Neural cell (in vitro differentiated cells): ENCODE results near the gene RGS7BP. TPM values are rescaled to one million over a fixed set of nuclear protein-coding genes. Genes with fewer than 3 reads are reported as not detected.

Source experiments
- H2AFZ ChIP-seq: fragments of 200-600, 300-800 bp; sonication (generic), shearing (Covaris generic); 2 replicates; pipeline ENCODE4 v1.6.0; 2014; ENCODE audit warnings: low read depth, mild to moderate bottlenecking, antibody characterized with exemption, low read length, moderate library complexity
- H3F3A ChIP-seq: fragments of 200-600 bp; shearing (Covaris generic); 2 replicates; pipeline ENCODE4 v1.6.1; 2016; ENCODE audit warnings: mild to moderate bottlenecking, moderate library complexity, mixed read lengths, antibody characterized with exemption, low read length; ENCODE audit not compliant: insufficient read depth, poor library complexity, severe bottlenecking
- H3K27ac ChIP-seq: fragments of 200-600, 300-800 bp; sonication (generic), shearing (Covaris generic); 2 replicates; pipeline ENCODE4 v1.5.1; 2014; ENCODE audit warnings: mild to moderate bottlenecking, low read length, moderate library complexity
- H3K27me3 ChIP-seq: fragments of 300-800, 200-600 bp; sonication (generic), shearing (Covaris generic); 2 replicates; pipeline ENCODE4 v1.6.0; 2014; ENCODE audit warnings: mild to moderate bottlenecking, low read depth, low read length, moderate library complexity; ENCODE audit not compliant: insufficient read depth
- H3K36me3 ChIP-seq: fragments of 300-800, 200-600 bp; sonication (generic), shearing (Covaris generic); 2 replicates; pipeline ENCODE4 v1.5.1; 2014; ENCODE audit warnings: mild to moderate bottlenecking, antibody characterized with exemption, low read length, moderate library complexity; ENCODE audit not compliant: insufficient read depth
- H3K4me2 ChIP-seq: fragments of 300-800, 200-600 bp; sonication (generic), shearing (Covaris generic); 2 replicates; pipeline ENCODE4 v1.6.0; 2014; ENCODE audit warnings: mild to moderate bottlenecking, low read length
- H3K4me3 ChIP-seq: fragments of 300-800, 200-600 bp; sonication (generic), shearing (Covaris generic); 2 replicates; pipeline ENCODE4 v1.5.1; 2014; ENCODE audit warnings: mild to moderate bottlenecking, low read length, moderate library complexity
- H3K79me2 ChIP-seq: fragments of 200-600 bp; shearing (Covaris generic); replicated peaks from 2 replicates; pipeline ENCODE4 v1.6.0; 2014; ENCODE audit warnings: mild to moderate bottlenecking, low read length, moderate library complexity; ENCODE audit not compliant: insufficient read depth
- H3K9ac ChIP-seq: fragments of 300-800, 200-600 bp; sonication (generic), shearing (Covaris generic); 2 replicates; pipeline ENCODE4 v1.6.1; 2016; ENCODE audit warnings: mild to moderate bottlenecking, low read length, mixed read lengths
- H3K9me2 ChIP-seq: fragments of 200-600 bp; shearing (Covaris generic); 2 replicates; pipeline ENCODE4 v1.6.1; 2016; ENCODE audit warnings: mild to moderate bottlenecking, low read length, mixed read lengths; ENCODE audit not compliant: insufficient read depth
- H3K9me3 ChIP-seq: fragments of 200-600, 300-800 bp; sonication (generic), shearing (Covaris generic); 2 replicates; pipeline ENCODE4 v1.6.1; 2016; ENCODE audit warnings: mild to moderate bottlenecking, mixed run types, low read length, moderate library complexity, mixed read lengths
- H4K20me1 ChIP-seq: fragments of 200-600 bp; shearing (Covaris generic); 2 replicates; pipeline ENCODE4 v1.6.1; 2016; ENCODE audit warnings: mild to moderate bottlenecking, mixed run types; ENCODE audit not compliant: insufficient read depth
- CTCF ChIP-seq: fragments of 450-650 bp; IDR thresholded peaks from 2 replicates; pipeline ENCODE4 v1.5.1; 2014; ENCODE audit warnings: antibody characterized with exemption, mild to moderate bottlenecking, moderate library complexity; ENCODE audit not compliant: poor library complexity, severe bottlenecking
- EP300 ChIP-seq: fragments of 450-650 bp; conservative IDR thresholded peaks from 2 replicates; pipeline ENCODE4 v1.6.1; 2014; ENCODE audit warnings: antibody characterized with exemption, mild to moderate bottlenecking, moderate library complexity; ENCODE audit not compliant: poor library complexity, severe bottlenecking
- EZH2 ChIP-seq: fragments of 200-600, 300-800 bp; shearing (Covaris generic), sonication (generic); IDR thresholded peaks from 2 replicates; pipeline ENCODE4 v1.6.1; 2014; ENCODE audit warnings: antibody characterized with exemption, low read length, borderline replicate concordance, mild to moderate bottlenecking; ENCODE audit not compliant: insufficient read depth, poor library complexity, severe bottlenecking
- MXI1 ChIP-seq: fragments of 450-650 bp; conservative IDR thresholded peaks from 2 replicates; pipeline ENCODE4 v1.6.1; 2014; ENCODE audit warnings: antibody characterized with exemption, mild to moderate bottlenecking; ENCODE audit not compliant: poor library complexity, severe bottlenecking
- POLR2AphosphoS5 ChIP-seq: IDR thresholded peaks from 2 replicates; pipeline ENCODE4 v1.6.1; 2012
- RAD21 ChIP-seq: fragments of 450-650 bp; conservative IDR thresholded peaks from 2 replicates; pipeline ENCODE4 v1.6.1; 2014; ENCODE audit warnings: antibody characterized with exemption, mild to moderate bottlenecking, moderate library complexity
- REST ChIP-seq: IDR thresholded peaks from 2 replicates; pipeline ENCODE4 v1.6.1; 2012; ENCODE audit warnings: borderline replicate concordance
- SMC3 ChIP-seq: fragments of 450-650 bp; conservative IDR thresholded peaks from 2 replicates; pipeline ENCODE4 v1.6.1; 2014; ENCODE audit warnings: antibody characterized with exemption, mild to moderate bottlenecking, moderate library complexity; ENCODE audit not compliant: poor library complexity
- TAF1 ChIP-seq: IDR thresholded peaks from 2 replicates; pipeline ENCODE4 v1.6.1; 2012; ENCODE audit warnings: low read depth
- polyA plus RNA-seq: library from polyadenylated mRNA; depleted of rRNA; stranded (reverse); fragments of >200 nt; gene quantifications from 2 replicates; pipeline ENCODE4 v1.2.3, GENCODE V29; 2014

Gene RGS7BP
- polyA plus RNA-seq, 1 donor from 2014 or later, result 9.5 TPM

- TF ChIP-seq POLR2AphosphoS5 (no peak), EZH2 (no peak)
These were observed 110.1 kb downstream of the RGS7BP start (continued) for GRCh38 chr5:64615895-64616294.

- TF ChIP-seq CTCF (no peak), EP300 (no peak), TAF1 (no peak), MXI1 (no peak), SMC3 (no peak), REST (no peak), RAD21 (no peak), EZH2 (no peak), POLR2AphosphoS5 (no peak)
- H3K79me2 ChIP-seq, result no peaks in the 10 kb centered on the region
- H3K4me3 ChIP-seq, result no peak overlapping the region
- H3K9me3 ChIP-seq, result no peaks in the 10 kb centered on the region
- H3K27me3 ChIP-seq, result no peaks in the 10 kb centered on the region
- no peak overlapping the region for H3K9ac ChIP-seq
- H3K36me3 ChIP-seq, result no peaks in the 10 kb centered on the region
- no peaks in the 10 kb centered on the region for H4K20me1 ChIP-seq
- no peak overlapping the region for H2AFZ ChIP-seq
- no peak overlapping the region for H3K27ac ChIP-seq
- no peak overlapping the region for H3K4me2 ChIP-seq
- H3K9me2 ChIP-seq, result no peaks in the 10 kb centered on the region
- H3F3A ChIP-seq, result no peaks in the 10 kb centered on the region
These were observed 113.8 kb downstream of the RGS7BP start for GRCh38 chr5:64619609-64620008.

- Histone ChIP-seq H3F3A (no peaks in the 10 kb centered on the region), H3K79me2 (no peaks in the 10 kb centered on the region), H3K9me3 (no peaks in the 10 kb centered on the region), H3K9me2 (no peaks in the 10 kb centered on the region), H3K27me3 (no peaks in the 10 kb centered on the region), H3K4me3 (no peak overlapping the region), H4K20me1 (no peaks in the 10 kb centered on the region), H3K4me2 (no peak overlapping the region), H3K27ac (no peak overlapping the region), H3K9ac (no peak overlapping the region), H3K36me3 (no peaks in the 10 kb centered on the region), H2AFZ (no peak overlapping the region)
- TF ChIP-seq REST, result no peak
- no peak for TF ChIP-seq EP300
- no peak for TF ChIP-seq POLR2AphosphoS5
- TF ChIP-seq CTCF, result no peak
- TF ChIP-seq EZH2, result no peak
- TF ChIP-seq TAF1, result no peak
- TF ChIP-seq RAD21, result no peak
- no peak for TF ChIP-seq MXI1
- no peak for TF ChIP-seq SMC3
These were observed 117.2 kb downstream of the RGS7BP start for GRCh38 chr5:64622991-64623390.
